ENCODE measurements around the gene AOC3. TPM values are rescaled to one million over a fixed set of nuclear protein-coding genes. Genes with fewer than 3 reads are reported as not detected.
A peak's percentile ranks its signal among the peaks of the same experiment; 100 is the strongest.

Gene AOC3
- total and polyA plus RNA-seq, 4 donors: 2.0 to 18.2 (median 4.7) TPM

DNA sequence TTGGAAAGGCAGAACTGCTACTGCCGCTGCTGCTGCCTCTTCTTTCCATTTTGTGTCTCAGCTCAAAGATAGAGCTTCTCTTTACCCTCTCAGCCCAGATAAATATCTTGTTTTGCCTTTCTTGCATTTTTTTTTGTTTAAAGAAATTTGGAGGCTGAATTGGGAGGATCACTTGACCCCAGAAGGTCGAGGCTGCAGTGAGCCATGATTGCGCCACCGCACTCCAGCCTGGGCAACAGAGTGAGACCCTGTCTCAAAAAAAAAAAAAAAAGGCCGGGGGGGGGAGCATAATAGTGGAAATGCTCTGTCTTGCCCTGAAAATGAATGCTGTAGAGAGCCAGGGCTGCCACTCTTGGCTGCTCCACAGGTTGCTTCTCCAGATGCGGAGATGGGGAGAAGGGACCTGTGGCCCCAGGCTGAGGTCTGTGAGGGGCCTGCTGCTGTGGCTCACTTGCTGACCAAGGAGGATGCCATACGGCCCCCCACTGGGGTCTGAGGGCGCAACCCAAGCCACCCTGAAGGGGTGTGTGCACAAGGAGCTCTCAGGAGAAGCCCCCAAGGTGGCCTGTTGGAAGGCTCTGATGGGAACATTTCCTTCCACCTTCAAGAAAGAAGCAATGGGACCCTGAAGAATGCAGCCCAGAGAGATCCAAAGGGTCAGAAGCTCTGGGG lies 28.1 kb downstream of the AOC3 start:
- no peak overlapping the region for H3K4me3 ChIP-seq (ENCODE audit: low read depth in 1 of 3, low read length in 3 of 3)
- no peaks in the 10 kb centered on the region for H3K9me3 ChIP-seq (ENCODE audit: control insufficient read depth in 4 of 4, low read length in 3 of 4)
- no peak for DNase-seq (ENCODE audit: low spot score)
- H3K27me3 ChIP-seq (ENCODE audit: control insufficient read depth in 4 of 4, insufficient read depth in 4 of 4, low read length in 3 of 4): no peaks in the 10 kb centered on the region
- 86% methylated on average over 8 of the region's 8 CpGs for WGBS
- H3K27ac ChIP-seq (ENCODE audit: low read depth in 1 of 2, low read length in 2 of 2): peak overlapping the region; percentile 51 to 87
- H3K36me3 ChIP-seq (ENCODE audit: control insufficient read depth in 4 of 4, insufficient read depth in 3 of 4, low read depth in 1 of 4, low read length in 3 of 4): peaks cover 2 to 6% (median 2%) of the 10 kb centered on the region in 4 donors
- TF ChIP-seq FOXA1 (IDR thresholded peaks at IDR 0.05) (no peak), NR2F2 (IDR thresholded peaks at IDR 0.05) (no peak), YY1 (IDR thresholded peaks at IDR 0.05) (no peak), RXRA (IDR thresholded peaks at IDR 0.05) (no peak), HNF4A (conservative IDR thresholded peaks at IDR 0.05) (no peak), FOXA2 (IDR thresholded peaks at IDR 0.05) (no peak), EGR1 (IDR thresholded peaks at IDR 0.05; ENCODE audit: low read depth in 2 of 2) (no peak)
- TF ChIP-seq, protein P1, sequence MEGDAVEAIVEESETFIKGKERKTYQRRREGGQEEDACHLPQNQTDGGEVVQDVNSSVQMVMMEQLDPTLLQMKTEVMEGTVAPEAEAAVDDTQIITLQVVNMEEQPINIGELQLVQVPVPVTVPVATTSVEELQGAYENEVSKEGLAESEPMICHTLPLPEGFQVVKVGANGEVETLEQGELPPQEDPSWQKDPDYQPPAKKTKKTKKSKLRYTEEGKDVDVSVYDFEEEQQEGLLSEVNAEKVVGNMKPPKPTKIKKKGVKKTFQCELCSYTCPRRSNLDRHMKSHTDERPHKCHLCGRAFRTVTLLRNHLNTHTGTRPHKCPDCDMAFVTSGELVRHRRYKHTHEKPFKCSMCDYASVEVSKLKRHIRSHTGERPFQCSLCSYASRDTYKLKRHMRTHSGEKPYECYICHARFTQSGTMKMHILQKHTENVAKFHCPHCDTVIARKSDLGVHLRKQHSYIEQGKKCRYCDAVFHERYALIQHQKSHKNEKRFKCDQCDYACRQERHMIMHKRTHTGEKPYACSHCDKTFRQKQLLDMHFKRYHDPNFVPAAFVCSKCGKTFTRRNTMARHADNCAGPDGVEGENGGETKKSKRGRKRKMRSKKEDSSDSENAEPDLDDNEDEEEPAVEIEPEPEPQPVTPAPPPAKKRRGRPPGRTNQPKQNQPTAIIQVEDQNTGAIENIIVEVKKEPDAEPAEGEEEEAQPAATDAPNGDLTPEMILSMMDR (IDR thresholded peaks at IDR 0.05; ENCODE audit: low read depth, low read length, missing input control): no peak
- TF ChIP-seq, protein P2, sequence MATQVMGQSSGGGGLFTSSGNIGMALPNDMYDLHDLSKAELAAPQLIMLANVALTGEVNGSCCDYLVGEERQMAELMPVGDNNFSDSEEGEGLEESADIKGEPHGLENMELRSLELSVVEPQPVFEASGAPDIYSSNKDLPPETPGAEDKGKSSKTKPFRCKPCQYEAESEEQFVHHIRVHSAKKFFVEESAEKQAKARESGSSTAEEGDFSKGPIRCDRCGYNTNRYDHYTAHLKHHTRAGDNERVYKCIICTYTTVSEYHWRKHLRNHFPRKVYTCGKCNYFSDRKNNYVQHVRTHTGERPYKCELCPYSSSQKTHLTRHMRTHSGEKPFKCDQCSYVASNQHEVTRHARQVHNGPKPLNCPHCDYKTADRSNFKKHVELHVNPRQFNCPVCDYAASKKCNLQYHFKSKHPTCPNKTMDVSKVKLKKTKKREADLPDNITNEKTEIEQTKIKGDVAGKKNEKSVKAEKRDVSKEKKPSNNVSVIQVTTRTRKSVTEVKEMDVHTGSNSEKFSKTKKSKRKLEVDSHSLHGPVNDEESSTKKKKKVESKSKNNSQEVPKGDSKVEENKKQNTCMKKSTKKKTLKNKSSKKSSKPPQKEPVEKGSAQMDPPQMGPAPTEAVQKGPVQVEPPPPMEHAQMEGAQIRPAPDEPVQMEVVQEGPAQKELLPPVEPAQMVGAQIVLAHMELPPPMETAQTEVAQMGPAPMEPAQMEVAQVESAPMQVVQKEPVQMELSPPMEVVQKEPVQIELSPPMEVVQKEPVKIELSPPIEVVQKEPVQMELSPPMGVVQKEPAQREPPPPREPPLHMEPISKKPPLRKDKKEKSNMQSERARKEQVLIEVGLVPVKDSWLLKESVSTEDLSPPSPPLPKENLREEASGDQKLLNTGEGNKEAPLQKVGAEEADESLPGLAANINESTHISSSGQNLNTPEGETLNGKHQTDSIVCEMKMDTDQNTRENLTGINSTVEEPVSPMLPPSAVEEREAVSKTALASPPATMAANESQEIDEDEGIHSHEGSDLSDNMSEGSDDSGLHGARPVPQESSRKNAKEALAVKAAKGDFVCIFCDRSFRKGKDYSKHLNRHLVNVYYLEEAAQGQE (IDR thresholded peaks at IDR 0.05): no peak
- TF ChIP-seq, protein P3, sequence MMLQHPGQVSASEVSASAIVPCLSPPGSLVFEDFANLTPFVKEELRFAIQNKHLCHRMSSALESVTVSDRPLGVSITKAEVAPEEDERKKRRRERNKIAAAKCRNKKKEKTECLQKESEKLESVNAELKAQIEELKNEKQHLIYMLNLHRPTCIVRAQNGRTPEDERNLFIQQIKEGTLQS (IDR thresholded peaks at IDR 0.05): no peak
- peaks cover 1 to 44% (median 26%) of the 10 kb centered on the region in 4 donors for H3K4me1 ChIP-seq (ENCODE audit: control insufficient read depth in 4 of 4, insufficient read depth in 4 of 4, low read length in 3 of 4)
- no peak overlapping the region for H3K9ac ChIP-seq (ENCODE audit: low read depth in 1 of 2, low read length in 2 of 2)

DNA sequence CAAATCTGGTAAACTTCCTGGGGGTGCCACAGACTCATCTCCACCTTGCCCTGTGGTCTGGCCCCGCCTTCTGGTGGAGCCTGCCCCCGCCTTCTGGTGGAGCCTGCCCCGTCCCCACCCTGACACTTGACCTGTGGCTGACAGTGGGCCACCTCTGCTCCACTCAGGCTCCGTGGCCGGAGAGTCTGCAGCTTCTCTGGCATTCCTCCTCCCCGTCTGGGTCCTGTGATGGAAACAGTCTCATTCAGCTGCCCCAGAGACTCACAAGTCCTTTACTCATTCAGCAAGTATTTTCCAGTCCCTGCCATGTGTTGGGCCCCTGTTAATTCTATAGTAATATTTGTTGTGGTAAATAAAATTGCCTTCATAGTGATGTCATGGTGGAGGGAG lies 28.6 kb downstream of the AOC3 start:
- H3K27ac ChIP-seq (ENCODE audit: low read depth in 1 of 2, low read length in 2 of 2): no peak overlapping the region
- no peak for DNase-seq (ENCODE audit: low spot score)
- TF ChIP-seq, protein P4, sequence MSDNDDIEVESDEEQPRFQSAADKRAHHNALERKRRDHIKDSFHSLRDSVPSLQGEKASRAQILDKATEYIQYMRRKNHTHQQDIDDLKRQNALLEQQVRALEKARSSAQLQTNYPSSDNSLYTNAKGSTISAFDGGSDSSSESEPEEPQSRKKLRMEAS (IDR thresholded peaks at IDR 0.05): no peak
- TF ChIP-seq YY1 (IDR thresholded peaks at IDR 0.05) (no peak), RAD21 (IDR thresholded peaks at IDR 0.05) (no peak), RXRA (IDR thresholded peaks at IDR 0.05) (no peak), JUND (IDR thresholded peaks at IDR 0.05) (no peak), GABPA (IDR thresholded peaks at IDR 0.05 in 1 of 2, conservative IDR thresholded peaks at IDR 0.05 in 1 of 2) (no peak)
- TF ChIP-seq, protein P1 (IDR thresholded peaks at IDR 0.05; ENCODE audit: low read depth, low read length, missing input control): no peak
- TF ChIP-seq, protein P5, sequence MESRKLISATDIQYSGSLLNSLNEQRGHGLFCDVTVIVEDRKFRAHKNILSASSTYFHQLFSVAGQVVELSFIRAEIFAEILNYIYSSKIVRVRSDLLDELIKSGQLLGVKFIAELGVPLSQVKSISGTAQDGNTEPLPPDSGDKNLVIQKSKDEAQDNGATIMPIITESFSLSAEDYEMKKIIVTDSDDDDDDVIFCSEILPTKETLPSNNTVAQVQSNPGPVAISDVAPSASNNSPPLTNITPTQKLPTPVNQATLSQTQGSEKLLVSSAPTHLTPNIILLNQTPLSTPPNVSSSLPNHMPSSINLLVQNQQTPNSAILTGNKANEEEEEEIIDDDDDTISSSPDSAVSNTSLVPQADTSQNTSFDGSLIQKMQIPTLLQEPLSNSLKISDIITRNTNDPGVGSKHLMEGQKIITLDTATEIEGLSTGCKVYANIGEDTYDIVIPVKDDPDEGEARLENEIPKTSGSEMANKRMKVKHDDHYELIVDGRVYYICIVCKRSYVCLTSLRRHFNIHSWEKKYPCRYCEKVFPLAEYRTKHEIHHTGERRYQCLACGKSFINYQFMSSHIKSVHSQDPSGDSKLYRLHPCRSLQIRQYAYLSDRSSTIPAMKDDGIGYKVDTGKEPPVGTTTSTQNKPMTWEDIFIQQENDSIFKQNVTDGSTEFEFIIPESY (IDR thresholded peaks at IDR 0.05): no peak
- H3K4me1 ChIP-seq (ENCODE audit: control insufficient read depth in 4 of 4, insufficient read depth in 4 of 4, low read length in 3 of 4): peaks cover 1 to 43% (median 24%) of the 10 kb centered on the region in 4 donors
- H3K4me3 ChIP-seq (ENCODE audit: low read depth in 1 of 3, low read length in 3 of 3): no peak overlapping the region
- no peaks in the 10 kb centered on the region for H3K27me3 ChIP-seq (ENCODE audit: control insufficient read depth in 4 of 4, insufficient read depth in 4 of 4, low read length in 3 of 4)
- H3K36me3 ChIP-seq (ENCODE audit: control insufficient read depth in 4 of 4, insufficient read depth in 3 of 4, low read depth in 1 of 4, low read length in 3 of 4): peaks cover 0 to 3% (median 2%) of the 10 kb centered on the region in 4 donors
- H3K9ac ChIP-seq (ENCODE audit: low read depth in 1 of 2, low read length in 2 of 2): no peak overlapping the region
- no peaks in the 10 kb centered on the region for H3K9me3 ChIP-seq (ENCODE audit: control insufficient read depth in 4 of 4, low read length in 3 of 4)
- 81% methylated on average over 6 of the region's 6 CpGs for WGBS

Data from liver (tissue), 9 donors.